Kidney epithelial cell (primary cell): ENCODE data around the gene SORCS2. TPM values are rescaled to one million over a fixed set of nuclear protein-coding genes. Genes with fewer than 3 reads are reported as not detected.

Experiments used
- DNase-seq: peaks from one replicate; pipeline ENCODE4 v3.0.0-alpha.2; 2010; ENCODE audit warnings: low read depth
- H3K27me3 ChIP-seq: 2 replicates; pipeline ENCODE4 v1.6.0; 2011; ENCODE audit warnings: low read length; ENCODE audit not compliant: control insufficient read depth, insufficient read depth
- H3K36me3 ChIP-seq: 2 replicates; pipeline ENCODE4 v1.5.1; 2011; ENCODE audit warnings: low read length; ENCODE audit not compliant: control insufficient read depth, insufficient read depth
- H3K4me3 ChIP-seq: 2 replicates; pipeline ENCODE4 v1.5.1; 2011; ENCODE audit warnings: low read depth, mild to moderate bottlenecking, control low read depth, low read length
- total RNA-seq: library from RNA; depleted of rRNA; stranded (reverse); fragments of >200 nt; gene quantifications from 2 replicates; pipeline ENCODE4 v1.2.3, GENCODE V29; 2015
- TF ChIP-seq, protein P1 (sequence below): IDR thresholded peaks from 2 replicates; pipeline ENCODE4 v1.5.1; 2011; ENCODE audit warnings: mild to moderate bottlenecking, moderate library complexity, low read length, control low read depth, inconsistent platforms; ENCODE audit not compliant: insufficient read depth, poor library complexity, severe bottlenecking

The SORCS2 gene
- total RNA-seq, 1 donor from 2014 or later, result 1.4 TPM

GRCh38 chr4:7233006-7233580 lies 40.8 kb downstream of the SORCS2 start:
- DNase-seq, result no peak
- TF ChIP-seq, protein P1, sequence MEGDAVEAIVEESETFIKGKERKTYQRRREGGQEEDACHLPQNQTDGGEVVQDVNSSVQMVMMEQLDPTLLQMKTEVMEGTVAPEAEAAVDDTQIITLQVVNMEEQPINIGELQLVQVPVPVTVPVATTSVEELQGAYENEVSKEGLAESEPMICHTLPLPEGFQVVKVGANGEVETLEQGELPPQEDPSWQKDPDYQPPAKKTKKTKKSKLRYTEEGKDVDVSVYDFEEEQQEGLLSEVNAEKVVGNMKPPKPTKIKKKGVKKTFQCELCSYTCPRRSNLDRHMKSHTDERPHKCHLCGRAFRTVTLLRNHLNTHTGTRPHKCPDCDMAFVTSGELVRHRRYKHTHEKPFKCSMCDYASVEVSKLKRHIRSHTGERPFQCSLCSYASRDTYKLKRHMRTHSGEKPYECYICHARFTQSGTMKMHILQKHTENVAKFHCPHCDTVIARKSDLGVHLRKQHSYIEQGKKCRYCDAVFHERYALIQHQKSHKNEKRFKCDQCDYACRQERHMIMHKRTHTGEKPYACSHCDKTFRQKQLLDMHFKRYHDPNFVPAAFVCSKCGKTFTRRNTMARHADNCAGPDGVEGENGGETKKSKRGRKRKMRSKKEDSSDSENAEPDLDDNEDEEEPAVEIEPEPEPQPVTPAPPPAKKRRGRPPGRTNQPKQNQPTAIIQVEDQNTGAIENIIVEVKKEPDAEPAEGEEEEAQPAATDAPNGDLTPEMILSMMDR, result no peak
- H3K36me3 ChIP-seq, result no peaks in the 10 kb centered on the region
- H3K27me3 ChIP-seq, result no peaks in the 10 kb centered on the region
- H3K4me3 ChIP-seq, result no peak overlapping the region

DNA sequence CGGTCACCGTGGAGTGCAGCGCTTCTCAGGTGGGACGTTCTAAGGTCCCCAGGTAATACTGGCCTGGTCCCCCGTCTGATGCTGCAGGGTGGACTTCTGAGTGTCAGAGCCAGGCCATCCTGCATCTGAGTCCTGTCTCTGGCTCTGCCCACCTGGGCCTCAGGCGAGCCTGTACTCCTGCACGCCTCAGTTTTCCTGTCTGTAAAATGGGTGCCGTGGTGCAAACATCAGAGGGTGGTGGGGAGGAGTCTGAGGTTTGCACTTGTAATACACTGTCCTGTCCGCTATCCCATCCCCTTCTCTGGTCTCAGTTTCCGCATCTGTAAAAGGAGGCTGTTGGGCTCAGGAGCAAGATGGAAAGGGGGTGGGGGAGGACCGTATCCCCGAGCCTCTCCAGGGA lies 41.3 kb downstream of the SORCS2 start:
- H3K27me3 ChIP-seq, result no peaks in the 10 kb centered on the region
- TF ChIP-seq, protein P1, result no peak
- no peaks in the 10 kb centered on the region for H3K36me3 ChIP-seq
- no peak overlapping the region for H3K4me3 ChIP-seq
- no peak for DNase-seq

DNA sequence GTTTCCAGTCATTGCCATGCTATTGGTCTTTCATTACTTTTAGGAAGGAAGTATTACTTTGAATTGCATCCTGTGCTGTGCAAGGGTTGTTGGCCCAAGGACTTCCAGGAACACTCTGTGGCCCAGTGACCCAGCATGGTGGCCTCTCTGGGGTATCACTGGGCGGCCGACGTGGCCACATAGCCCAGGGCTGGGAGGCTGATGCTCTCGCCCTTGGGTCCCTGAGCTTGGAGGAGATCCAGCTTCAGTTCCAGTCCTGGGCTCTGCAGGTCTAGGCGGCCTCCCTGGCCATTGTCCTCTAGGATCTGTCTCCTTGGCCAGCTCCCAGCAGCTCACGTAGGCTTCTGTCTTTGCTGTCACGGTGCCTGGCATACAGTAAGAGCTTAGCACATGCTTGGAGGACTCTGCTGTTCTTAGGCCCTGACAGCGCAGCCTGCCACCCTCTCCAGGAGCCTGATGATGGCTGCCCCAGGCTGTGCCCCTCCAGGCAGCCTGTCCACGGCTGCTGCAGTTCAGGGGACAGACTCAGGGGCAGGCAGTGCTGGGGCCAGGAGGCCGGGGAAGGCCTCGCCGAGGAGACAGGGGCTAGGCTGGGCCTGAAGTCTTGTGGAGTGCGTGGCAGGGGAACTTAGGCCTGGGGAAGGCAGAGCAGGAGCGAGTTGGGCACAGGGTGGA lies 42.2 kb downstream of the SORCS2 start:
- DNase-seq, result no peak
- H3K36me3 ChIP-seq, result no peaks in the 10 kb centered on the region
- H3K27me3 ChIP-seq, result no peaks in the 10 kb centered on the region
- TF ChIP-seq, protein P1, result no peak
- H3K4me3 ChIP-seq, result no peak overlapping the region

DNA sequence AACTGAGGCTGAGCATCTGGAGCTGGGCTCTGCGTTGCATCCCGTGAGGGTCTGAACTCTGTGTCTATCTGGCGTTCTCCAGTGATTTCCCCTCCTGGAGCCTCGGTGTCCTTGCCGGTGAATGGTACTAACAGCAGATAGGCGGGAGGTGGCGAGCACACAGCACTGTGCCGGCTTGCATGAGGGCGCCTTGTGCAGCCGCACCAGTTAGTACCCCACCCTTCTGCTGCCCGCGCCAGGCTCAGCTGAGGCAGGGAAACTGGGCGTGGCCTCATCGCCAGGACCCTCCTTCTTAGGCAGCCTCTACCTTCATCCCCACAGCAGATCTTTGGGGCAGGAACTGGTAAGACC lies 42.7 kb downstream of the SORCS2 start:
- H3K36me3 ChIP-seq, result no peaks in the 10 kb centered on the region
- TF ChIP-seq, protein P1, result no peak
- peaks cover 2% of the 10 kb centered on the region for H3K27me3 ChIP-seq
- DNase-seq, result no peak
- no peak overlapping the region for H3K4me3 ChIP-seq

- H3K36me3 ChIP-seq, result no peaks in the 10 kb centered on the region
- DNase-seq, result no peak
- H3K4me3 ChIP-seq, result no peak overlapping the region
- peaks cover 4% of the 10 kb centered on the region for H3K27me3 ChIP-seq
- TF ChIP-seq, protein P1, result no peak
Observed at GRCh38 chr4:7236847-7237246, 44.5 kb downstream of the SORCS2 start.

GRCh38 chr4:7237873-7238272 lies 45.5 kb downstream of the SORCS2 start:
- peaks cover 4% of the 10 kb centered on the region for H3K27me3 ChIP-seq
- TF ChIP-seq, protein P1, result no peak
- H3K36me3 ChIP-seq, result no peaks in the 10 kb centered on the region
- no peak overlapping the region for H3K4me3 ChIP-seq
- DNase-seq, result no peak
